H9 (cell line): ENCODE data around the gene ASL. TPM values are rescaled to one million over a fixed set of nuclear protein-coding genes. Genes with fewer than 3 reads are reported as not detected.
"Not testable (repeated sequence)": the region's sequence is repeated elsewhere in the genome, so short reads cannot be mapped to it uniquely, and the experiment has no call there.

Source experiments
- DNase-seq: peaks from one replicate; pipeline ENCODE4 v3.0.0-alpha.2; 2017
- H2AFZ ChIP-seq: one replicate; pipeline ENCODE4 v1.6.1; 2013; ENCODE audit warnings: mild to moderate bottlenecking, low read length, control low read depth, moderate library complexity
- H2AK5ac ChIP-seq: 2 replicates; pipeline ENCODE4 v1.6.1; 2013; ENCODE audit warnings: low read length, control low read depth, mixed read lengths; ENCODE audit not compliant: insufficient read length
- H2BK120ac ChIP-seq: one replicate; pipeline ENCODE4 v1.6.1; 2013; ENCODE audit warnings: low read depth, mild to moderate bottlenecking, low read length, control low read depth, inconsistent platforms; ENCODE audit not compliant: poor library complexity, severe bottlenecking
- H2BK12ac ChIP-seq: 2 replicates; pipeline ENCODE4 v1.6.1; 2013; ENCODE audit warnings: low read length, control low read depth, mixed read lengths, low read depth; ENCODE audit not compliant: insufficient read length
- H2BK15ac ChIP-seq: 2 replicates; pipeline ENCODE4 v1.6.1; 2013; ENCODE audit warnings: low read depth, low read length, control low read depth
- H2BK20ac ChIP-seq: one replicate; pipeline ENCODE4 v1.6.1; 2013; ENCODE audit warnings: low read depth, mild to moderate bottlenecking, low read length, control low read depth, inconsistent platforms; ENCODE audit not compliant: poor library complexity, severe bottlenecking
- H2BK5ac ChIP-seq: 2 replicates; pipeline ENCODE4 v1.6.1; 2013; ENCODE audit warnings: low read length, control low read depth, mixed read lengths; ENCODE audit not compliant: insufficient read length
- H3K14ac ChIP-seq: 2 replicates; pipeline ENCODE4 v1.6.1; 2013; ENCODE audit warnings: low read length, control low read depth; ENCODE audit not compliant: insufficient read depth
- H3K18ac ChIP-seq: 2 replicates; pipeline ENCODE4 v1.6.1; 2013; ENCODE audit warnings: low read depth, mild to moderate bottlenecking, mixed read lengths, low read length, control low read depth; ENCODE audit not compliant: insufficient read length
- H3K23ac ChIP-seq: 2 replicates; pipeline ENCODE4 v1.6.1; 2013; ENCODE audit warnings: low read length, control low read depth, mixed read lengths, low read depth; ENCODE audit not compliant: insufficient read length
- H3K23me2 ChIP-seq: 2 replicates; pipeline ENCODE4 v1.6.1; 2013; ENCODE audit warnings: low read depth, mild to moderate bottlenecking, mixed read lengths, low read length, control low read depth; ENCODE audit not compliant: insufficient read length, poor library complexity, severe bottlenecking
- H3K27ac ChIP-seq: 2 replicates; pipeline ENCODE4 v1.5.1; 2013; ENCODE audit warnings: low read length, control low read depth, mixed read lengths, low read depth; ENCODE audit not compliant: insufficient read length
- H3K27me3 ChIP-seq: 2 replicates; pipeline ENCODE4 v1.6.1; 2013; ENCODE audit warnings: low read length, control low read depth, inconsistent platforms; ENCODE audit not compliant: insufficient read depth
- H3K4ac ChIP-seq: 2 replicates; pipeline ENCODE4 v1.6.1; 2013; ENCODE audit warnings: low read depth, mild to moderate bottlenecking, control low read depth, inconsistent platforms, low read length, moderate library complexity
- H3K4me1 ChIP-seq: 2 replicates; pipeline ENCODE4 v1.6.1; 2013; ENCODE audit warnings: low read length, control low read depth, inconsistent platforms; ENCODE audit not compliant: insufficient read depth
- H3K4me2 ChIP-seq: 2 replicates; pipeline ENCODE4 v1.6.1; 2013; ENCODE audit warnings: low read length, control low read depth, mixed read lengths; ENCODE audit not compliant: insufficient read length, insufficient read depth
- H3K56ac ChIP-seq: 2 replicates; pipeline ENCODE4 v1.6.1; 2013; ENCODE audit warnings: low read depth, mild to moderate bottlenecking, mixed read lengths, low read length, control low read depth; ENCODE audit not compliant: insufficient read length
- H3K79me1 ChIP-seq: 2 replicates; pipeline ENCODE4 v1.6.1; 2013; ENCODE audit warnings: low read depth, mild to moderate bottlenecking, moderate library complexity, low read length, control low read depth, inconsistent platforms; ENCODE audit not compliant: insufficient read depth, poor library complexity, severe bottlenecking
- H3K79me2 ChIP-seq: 2 replicates; pipeline ENCODE4 v1.6.1; 2013; ENCODE audit warnings: low read length, control low read depth, inconsistent platforms; ENCODE audit not compliant: insufficient read depth
- H3K9ac ChIP-seq: 2 replicates; pipeline ENCODE4 v1.6.1; 2013; ENCODE audit warnings: low read length, control low read depth, mixed read lengths; ENCODE audit not compliant: insufficient read length; ENCODE audit errors: extremely low read depth
- H3K9me3 ChIP-seq: one replicate; pipeline ENCODE4 v1.6.1; 2013; ENCODE audit warnings: low read depth, low read length, inconsistent platforms; ENCODE audit not compliant: control insufficient read depth
- H3T11ph ChIP-seq: one replicate; pipeline ENCODE4 v1.6.1; 2013; ENCODE audit warnings: mild to moderate bottlenecking, low read length, control low read depth, inconsistent platforms
- H4K20me1 ChIP-seq: one replicate; pipeline ENCODE4 v1.6.1; 2013; ENCODE audit not compliant: control insufficient read depth, insufficient read length, insufficient read depth
- H4K5ac ChIP-seq: 2 replicates; pipeline ENCODE4 v1.6.1; 2013; ENCODE audit warnings: low read depth, mild to moderate bottlenecking, mixed read lengths, low read length, control low read depth; ENCODE audit not compliant: insufficient read length
- H4K8ac ChIP-seq: replicated peaks from 2 replicates; pipeline ENCODE4 v1.6.1; 2013; ENCODE audit warnings: low read length, control low read depth, mixed read lengths, low read depth; ENCODE audit not compliant: insufficient read length
- H4K91ac ChIP-seq: 2 replicates; pipeline ENCODE4 v1.6.1; 2013; ENCODE audit warnings: low read depth, mild to moderate bottlenecking, moderate library complexity, mixed read lengths, low read length, control low read depth; ENCODE audit not compliant: insufficient read length
- H3K27ac Mint-ChIP-seq, 3 experiments: 2 replicates in 2 of 3; 3 replicates in 1 of 3; pipeline ENCODE4 v1.8.0; 2020 to 2021; ENCODE audit warnings: mixed read lengths in 3 of 3, mild to moderate bottlenecking in 1 of 3, moderate library complexity in 1 of 3
- H3K27me3 Mint-ChIP-seq: 2 replicates; pipeline ENCODE4 v1.8.0; 2021; ENCODE audit warnings: low read depth, mild to moderate bottlenecking, moderate library complexity, mixed read lengths
- H3K36me3 Mint-ChIP-seq, 3 experiments: 2 replicates in 2 of 3; 3 replicates in 1 of 3; pipeline ENCODE4 v1.8.0; 2020 to 2021; ENCODE audit warnings: low read depth in 3 of 3, mixed read lengths in 3 of 3; ENCODE audit not compliant: insufficient read depth in 1 of 3
- H3K4me1 Mint-ChIP-seq, 2 experiments: 2 replicates each; pipeline ENCODE4 v1.8.0; 2020; ENCODE audit warnings: mixed read lengths in 2 of 2
- H3K4me3 Mint-ChIP-seq, 2 experiments: 2 replicates in 1 of 2; 3 replicates in 1 of 2; pipeline ENCODE4 v1.8.0; 2020 to 2021; ENCODE audit warnings: mild to moderate bottlenecking in 2 of 2, mixed read lengths in 2 of 2, moderate library complexity in 1 of 2
- H3K9me3 Mint-ChIP-seq, 2 experiments: 2 replicates in 1 of 2; 3 replicates in 1 of 2; pipeline ENCODE4 v1.8.0; 2020; ENCODE audit warnings: mild to moderate bottlenecking in 2 of 2, mixed read lengths in 2 of 2, moderate library complexity in 1 of 2
- CTCF ChIP-seq: fragments of 200-600 bp; sonication (generic); conservative IDR thresholded peaks from 3 replicates; pipeline ENCODE4 v1.8.0; 2021; ENCODE audit warnings: antibody characterized with exemption, mild to moderate bottlenecking
- WGBS: extraction: QIAGEN DNeasy Blood & Tissue Kit; methylation state at CpG from one replicate; pipeline ENCODE4 v1.1.7; 2013; ENCODE audit warnings: missing lambda C conversion rate, low lambda C conversion rate, mixed read lengths; ENCODE audit not compliant: insufficient read length; ENCODE audit errors: extremely low coverage; 5-methylcytosine and 5-hydroxymethylcytosine counted together
- total RNA-seq: library from RNA; stranded (reverse); gene quantifications from 2 replicates; pipeline ENCODE4 v1.2.1, GENCODE V29; 2021

ASL gene
- total RNA-seq, 1 experiment from 2014 or later: 30.7 TPM

GRCh38 chr7:66105263-66105748 is 29.7 kb downstream of the ASL start:
- Histone ChIP-seq H2AK5ac (no peak overlapping the region), H3K79me1 (no peaks in the 10 kb centered on the region), H3K27ac (no peak overlapping the region), H2BK12ac (no peak overlapping the region), H3K9ac (no peak overlapping the region), H4K5ac (no peak overlapping the region), H3T11ph (no peak overlapping the region), H2BK5ac (no peak overlapping the region), H3K27me3 (no peaks in the 10 kb centered on the region), H3K9me3 (no peaks in the 10 kb centered on the region), H3K4me1 (no peaks in the 10 kb centered on the region), H3K4ac (no peak overlapping the region), H4K8ac (no peak overlapping the region), H3K56ac (no peak overlapping the region), H3K18ac (no peak overlapping the region), H2BK20ac (no peak overlapping the region), H4K20me1 (no peaks in the 10 kb centered on the region), H3K79me2 (no peaks in the 10 kb centered on the region), H3K4me2 (no peak overlapping the region), H3K23ac (no peak overlapping the region), H2AFZ (no peak overlapping the region), H3K14ac (no peak overlapping the region), H3K23me2 (no peaks in the 10 kb centered on the region), H2BK15ac (no peak overlapping the region), H2BK120ac (no peak overlapping the region), H4K91ac (no peak overlapping the region)
- H3K27ac Mint-ChIP-seq: no peak overlapping the region
- peaks cover 3% of the 10 kb centered on the region in 2 experiments for H3K4me1 Mint-ChIP-seq
- H3K4me3 Mint-ChIP-seq: no peak overlapping the region
- WGBS: no CpG with 5 or more reads among the region's 5 CpGs
- TF ChIP-seq CTCF: no peak
- peaks cover 3% of the 10 kb centered on the region in 2 experiments; a peak in 3 of 5 replicates for H3K9me3 Mint-ChIP-seq
- H3K27me3 Mint-ChIP-seq: no peaks in the 10 kb centered on the region
- no peak for DNase-seq
- H3K36me3 Mint-ChIP-seq: peaks cover 0 to 3% (median 0%) of the 10 kb centered on the region in 3 experiments; a peak in 1 of 7 replicates

- H2AK5ac ChIP-seq, H2BK120ac ChIP-seq, H4K5ac ChIP-seq, H3K18ac ChIP-seq, H3K36me3 Mint-ChIP-seq, H3K27me3 Mint-ChIP-seq, DNase-seq, H2BK20ac ChIP-seq, H4K91ac ChIP-seq, H3K9me3 Mint-ChIP-seq, H2BK15ac ChIP-seq, H3K4me1 Mint-ChIP-seq, H3K79me1 ChIP-seq, H2AFZ ChIP-seq, H3K14ac ChIP-seq, H3K56ac ChIP-seq, H3K27me3 ChIP-seq, H2BK12ac ChIP-seq, H3K9me3 ChIP-seq, H3K4me2 ChIP-seq, H3K79me2 ChIP-seq, H3T11ph ChIP-seq, H3K23me2 ChIP-seq, H3K4me3 Mint-ChIP-seq, H3K4ac ChIP-seq, H4K20me1 ChIP-seq, H3K9ac ChIP-seq, H2BK5ac ChIP-seq, H3K4me1 ChIP-seq, H3K23ac ChIP-seq, H3K27ac Mint-ChIP-seq, H3K27ac ChIP-seq, H4K8ac ChIP-seq: not testable (repeated sequence)
- WGBS: no CpG with 5 or more reads among the region's 5 CpGs
Measured at GRCh38 chr7:66108410-66108809, 32.8 kb downstream of the ASL start.
